Smooth muscle cell of the umbilical artery (primary cell): ENCODE measurements around the gene FLOT2. TPM values are rescaled to one million over a fixed set of nuclear protein-coding genes. Genes with fewer than 3 reads are reported as not detected.

Source experiments
- total RNA-seq: library from RNA; depleted of rRNA; stranded (reverse); fragments of >200 nt; gene quantifications from 2 replicates; pipeline ENCODE4 v1.2.3, GENCODE V29; 2014

Gene FLOT2
- total RNA-seq = 30.0 and 42.8 TPM in 2 replicates

GRCh38 chr17:28896884-28897768 lies at the start of gene FLOT2:
FLOT2 (minus strand) TSS chr17:28897733; CDS start chr17:28897574, 159 bp downstream.

GRCh38 chr17:28902819-28903545 lies 5.4 kb upstream of the FLOT2 start, which contains the start of gene DHRS13:
DHRS13 (minus strand) TSS chr17:28903079; CDS start chr17:28902944, 135 bp downstream.

GRCh38 chr17:28854457-28855335 lies 42.8 kb downstream of the FLOT2 start, which contains the start of gene ERAL1:
ERAL1 (plus strand) TSS chr17:28855016; CDS start chr17:28855035, 19 bp downstream.

GRCh38 chr17:28842282-28843012 lies 55.1 kb downstream of the FLOT2 start, which contains the start of gene FAM222B:
FAM222B (minus strand) TSS chr17:28842790; CDS start chr17:28766667, 76,123 bp downstream.

Other genes with a start within 250 kb of the FLOT2 start
- 42.4 and 79.6 TPM in 2 replicates for gene SDF2, start 235.8 kb downstream of the FLOT2 start, total RNA-seq
- 50.8 and 79.7 TPM in 2 replicates for gene SUPT6H, start 235.5 kb downstream of the FLOT2 start, total RNA-seq
- gene PROCA1, start 185.8 kb downstream of the FLOT2 start, total RNA-seq = 1.2 and 1.4 TPM in 2 replicates
- 133 and 148 TPM in 2 replicates for gene RAB34, start 179.9 kb downstream of the FLOT2 start, total RNA-seq
- 588 and 599 TPM in 2 replicates for gene RPL23A, start 177.7 kb downstream of the FLOT2 start, total RNA-seq
- 5.3 and 5.9 TPM in 2 replicates for gene TLCD1, start 171.5 kb downstream of the FLOT2 start, total RNA-seq
- gene NEK8, start 168.9 kb downstream of the FLOT2 start, total RNA-seq = 1.5 and 2.7 TPM in 2 replicates
- gene TRAF4, start 153.7 kb downstream of the FLOT2 start, total RNA-seq = 33.3 and 33.5 TPM in 2 replicates
- gene FAM222B, start 54.9 kb downstream of the FLOT2 start, total RNA-seq = 4.2 and 10.1 TPM in 2 replicates
- gene ERAL1, start 42.7 kb downstream of the FLOT2 start, total RNA-seq = 24.9 and 28.5 TPM in 2 replicates
- gene DHRS13, start 5.3 kb upstream of the FLOT2 start, total RNA-seq = 5.5 and 6.5 TPM in 2 replicates
- gene PHF12, start 53.8 kb upstream of the FLOT2 start, total RNA-seq = 10.7 and 25.1 TPM in 2 replicates
- gene SEZ6, start 108.3 kb upstream of the FLOT2 start, total RNA-seq = not detected in 2 replicates
- 1.5 and 1.7 TPM in 2 replicates for gene PIPOX, start 145.4 kb upstream of the FLOT2 start, total RNA-seq